Measurements from ENCODE around the gene IKZF2. TPM values are rescaled to one million over a fixed set of nuclear protein-coding genes. Genes with fewer than 3 reads are reported as not detected.

IKZF2 gene
- total RNA-seq, 1 donor from 2014 or later: 3.9 TPM

GRCh38 chr2:213187386-213187785, 36.0 kb upstream of the IKZF2 start:
- Histone ChIP-seq H3K9me3 (no peaks in the 10 kb centered on the region), H3K4me3 (no peak overlapping the region), H3K36me3 (no peaks in the 10 kb centered on the region), H3K27ac (no peak overlapping the region), H3K27me3 (no peaks in the 10 kb centered on the region), H3K4me1 (peaks cover 0 to 8% of the 10 kb centered on the region in 2 donors)
- intact Hi-C loops (cut with DNase I): no loop called here
- no peak for TF ChIP-seq CTCF (IDR thresholded peaks at IDR 0.05)
- no peak for DNase-seq (ENCODE audit: low spot score in 2 of 2)

- H3K4me1 ChIP-seq: peaks cover 0 to 8% of the 10 kb centered on the region in 2 donors
- no peaks in the 10 kb centered on the region for H3K36me3 ChIP-seq
- TF ChIP-seq CTCF (IDR thresholded peaks at IDR 0.05): no peak
- no peak for DNase-seq (ENCODE audit: low spot score in 2 of 2)
- H3K27me3 ChIP-seq: no peaks in the 10 kb centered on the region
- H3K4me3 ChIP-seq: no peak overlapping the region
- no peak overlapping the region for H3K27ac ChIP-seq
- H3K9me3 ChIP-seq: no peaks in the 10 kb centered on the region
- intact Hi-C loops (cut with DNase I): no loop called here
Measured at GRCh38 chr2:213185147-213185822, 33.9 kb upstream of the IKZF2 start.

- H3K27me3 ChIP-seq: no peaks in the 10 kb centered on the region
- H3K9me3 ChIP-seq: no peaks in the 10 kb centered on the region
- no peak for DNase-seq (ENCODE audit: low spot score in 2 of 2)
- no peak overlapping the region for H3K27ac ChIP-seq
- no peaks in the 10 kb centered on the region for H3K36me3 ChIP-seq
- TF ChIP-seq CTCF (IDR thresholded peaks at IDR 0.05): no peak
- no peaks in the 10 kb centered on the region for H3K4me1 ChIP-seq
- intact Hi-C loops (cut with DNase I): no loop called here
- no peak overlapping the region for H3K4me3 ChIP-seq
Measured at GRCh38 chr2:213181712-213182111, 30.3 kb upstream of the IKZF2 start.

DNA sequence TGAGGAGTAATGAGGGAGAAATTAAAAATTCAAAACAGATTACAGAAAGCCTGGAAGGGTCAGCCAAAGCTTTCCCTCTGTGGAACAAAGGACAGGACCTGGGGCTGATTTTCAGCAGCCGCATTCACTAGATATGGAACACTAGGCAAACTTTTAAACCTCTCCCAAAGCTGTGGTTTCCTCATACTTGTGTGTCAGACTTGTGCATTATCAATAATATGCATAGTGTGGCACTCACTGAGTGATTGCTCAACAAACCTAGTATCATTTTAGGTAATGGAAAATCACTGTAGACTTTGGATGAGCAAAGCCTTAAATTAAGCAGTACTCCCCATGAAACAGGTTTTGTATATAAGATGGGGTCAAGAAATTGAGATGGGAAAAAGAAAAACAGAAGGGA, 26.3 kb upstream of the IKZF2 start:
- H3K9me3 ChIP-seq: no peaks in the 10 kb centered on the region
- H3K27me3 ChIP-seq: no peaks in the 10 kb centered on the region
- DNase-seq (ENCODE audit: low spot score in 2 of 2): no peak
- no peak overlapping the region for H3K27ac ChIP-seq
- TF ChIP-seq CTCF (IDR thresholded peaks at IDR 0.05): no peak
- H3K4me1 ChIP-seq: no peaks in the 10 kb centered on the region
- intact Hi-C loops (cut with DNase I): no loop called here
- H3K4me3 ChIP-seq: no peak overlapping the region
- no peaks in the 10 kb centered on the region for H3K36me3 ChIP-seq

DNA sequence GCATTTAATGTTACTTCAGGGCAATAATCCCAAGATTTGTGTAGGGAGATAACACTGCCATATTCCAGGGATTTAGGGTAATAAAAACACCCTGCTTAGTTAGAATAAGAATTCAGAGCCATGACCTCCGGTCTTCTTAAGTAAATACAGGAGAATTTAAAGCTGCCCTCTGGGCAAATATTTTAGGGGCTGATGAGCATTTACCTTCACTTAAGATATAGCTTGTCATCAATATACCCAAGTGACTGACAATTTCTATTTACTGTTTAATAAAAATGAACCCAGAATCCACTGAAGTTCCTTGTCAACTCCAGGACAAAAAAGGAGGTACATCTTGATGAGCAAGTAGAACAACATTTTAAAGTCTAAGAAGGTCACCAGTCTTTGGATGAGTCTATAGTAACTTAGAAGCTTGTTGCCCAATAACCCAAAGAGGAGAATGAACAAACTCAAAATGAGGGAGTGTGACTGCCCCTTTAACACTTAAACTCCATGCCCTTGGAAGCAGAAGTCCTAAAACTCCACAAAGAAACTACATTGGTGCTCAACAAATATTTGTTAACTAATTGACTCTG, 24.3 kb upstream of the IKZF2 start:
- Histone ChIP-seq H3K9me3 (no peaks in the 10 kb centered on the region), H3K4me1 (peaks cover 0 to 3% of the 10 kb centered on the region in 2 donors), H3K36me3 (no peaks in the 10 kb centered on the region), H3K27me3 (no peaks in the 10 kb centered on the region), H3K4me3 (no peak overlapping the region), H3K27ac (no peak overlapping the region)
- intact Hi-C loops (cut with DNase I): no loop called here
- no peak for DNase-seq (ENCODE audit: low spot score in 2 of 2)
- TF ChIP-seq CTCF (IDR thresholded peaks at IDR 0.05): no peak
